NCI-H524 treated with DMSO at 0.1 percent for 48 hours (cell line): Measurements from ENCODE around the gene DAPL1.

Experiments
- DNase-seq: peaks from one replicate; lab custom pipeline; 2025; lab: John Stamatoyannopoulos, UW

DAPL1 gene

GRCh38 chr2:158777077-158777476 lies 18.0 kb upstream of the DAPL1 start:
- DNase-seq = no peak

GRCh38 chr2:158778243-158778642 lies 16.9 kb upstream of the DAPL1 start:
- no peak for DNase-seq

- DNase-seq = no peak
Measured at GRCh38 chr2:158779621-158780020, 15.5 kb upstream of the DAPL1 start.

- DNase-seq = no peak
Measured at GRCh38 chr2:158781353-158781961, 13.7 kb upstream of the DAPL1 start.

GRCh38 chr2:158782136-158782535 lies 13.0 kb upstream of the DAPL1 start:
- DNase-seq = no peak

- no peak for DNase-seq
Measured at GRCh38 chr2:158782616-158783015, 12.5 kb upstream of the DAPL1 start.

GRCh38 chr2:158783923-158784322 lies 11.2 kb upstream of the DAPL1 start:
- no peak for DNase-seq

- no peak for DNase-seq
Measured at GRCh38 chr2:158786897-158787296, 8.2 kb upstream of the DAPL1 start.

- no peak for DNase-seq
Measured at GRCh38 chr2:158788951-158789350, 6.2 kb upstream of the DAPL1 start.

- DNase-seq = no peak
Measured at GRCh38 chr2:158796652-158797051, 1.5 kb downstream of the DAPL1 start.

GRCh38 chr2:158797963-158798700 lies 3.0 kb downstream of the DAPL1 start:
- peak; percentile 63 for DNase-seq

- no peak for DNase-seq
Measured at GRCh38 chr2:158799181-158799580, 4.1 kb downstream of the DAPL1 start.

- DNase-seq = no peak
Measured at GRCh38 chr2:158803506-158803905, 8.4 kb downstream of the DAPL1 start.

- DNase-seq = no peak
Measured at GRCh38 chr2:158805255-158805654, 10.1 kb downstream of the DAPL1 start.

GRCh38 chr2:158805936-158806335 lies 10.8 kb downstream of the DAPL1 start:
- DNase-seq = no peak

- no peak for DNase-seq
Measured at GRCh38 chr2:158806941-158807340, 11.8 kb downstream of the DAPL1 start.

- no peak for DNase-seq
Measured at GRCh38 chr2:158808426-158808825, 13.3 kb downstream of the DAPL1 start.

GRCh38 chr2:158809816-158810215 lies 14.7 kb downstream of the DAPL1 start:
- no peak for DNase-seq

GRCh38 chr2:158810731-158811460 lies 15.8 kb downstream of the DAPL1 start:
- DNase-seq = no peak

- DNase-seq = no peak
Measured at GRCh38 chr2:158815166-158815565, 20.0 kb downstream of the DAPL1 start.

- peak; percentile 24 for DNase-seq
Measured at GRCh38 chr2:158815658-158816057, 20.5 kb downstream of the DAPL1 start.

GRCh38 chr2:158817588-158817987 lies 22.5 kb downstream of the DAPL1 start:
- no peak for DNase-seq

- no peak for DNase-seq
Measured at GRCh38 chr2:158818511-158818910, 23.4 kb downstream of the DAPL1 start.
